ENCODE data around the gene MBP. TPM values are rescaled to one million over a fixed set of nuclear protein-coding genes. Genes with fewer than 3 reads are reported as not detected.

Gene MBP
- total and polyA plus RNA-seq, 10 of the 15 experiments (the other 5 are each of a cell fraction or from before 2014, with no cell fraction given): 12.2 to 67.8 (median 42.1) TPM

DNA sequence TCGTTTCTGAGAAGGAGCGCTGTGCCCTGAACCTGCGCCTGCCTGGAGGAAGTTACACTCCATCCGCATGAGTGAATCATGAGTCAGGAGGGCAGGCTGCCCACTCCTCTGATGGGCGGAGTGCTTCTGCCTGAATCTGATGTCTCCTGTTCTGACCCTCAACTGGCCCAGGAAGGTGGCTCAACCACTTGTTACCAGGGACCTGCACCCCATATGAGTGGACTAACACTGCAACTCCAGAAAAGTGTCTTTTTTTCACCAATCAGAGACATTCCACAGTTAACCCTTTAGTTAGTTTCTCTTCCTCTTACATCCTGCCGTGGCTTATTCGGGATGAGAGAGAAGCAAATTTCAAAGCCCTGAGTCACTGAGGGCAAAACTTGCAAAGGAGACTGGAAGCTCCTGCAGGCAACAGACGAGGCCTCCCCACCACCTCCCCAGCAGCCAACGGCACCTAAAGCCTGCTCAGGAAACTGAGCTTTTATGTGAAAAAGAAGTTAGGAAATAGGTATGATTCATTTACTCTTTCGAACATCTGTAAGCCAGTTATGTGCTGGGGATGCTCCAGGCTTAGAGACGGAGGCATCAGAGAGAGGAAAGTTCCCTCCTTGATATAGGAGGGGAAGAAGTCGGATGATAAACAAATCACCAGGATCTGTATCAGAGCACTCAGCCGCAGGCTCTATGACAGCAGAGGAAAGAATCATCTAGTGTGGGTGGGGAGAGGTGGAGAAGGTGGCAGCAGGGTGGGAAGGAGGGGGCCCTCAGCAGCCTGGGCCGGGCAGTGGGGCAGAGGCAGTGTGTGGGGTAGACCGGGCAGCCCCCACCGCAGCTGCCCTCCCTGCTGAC is 30.9 kb downstream of the MBP start:
- H3K79me2 ChIP-seq (ENCODE audit: control insufficient read depth, insufficient read depth, low read length): peaks cover 61% of the 10 kb centered on the region
- no peaks in the 10 kb centered on the region for H3K27me3 ChIP-seq (replicated peaks in 1 of 2; ENCODE audit: control insufficient read depth in 2 of 2, insufficient read depth in 2 of 2, low read length in 1 of 2)
- WGBS (ENCODE audit: insufficient coverage, insufficient replicate concordance, low lambda C conversion rate, missing lambda C conversion rate): under 1% methylated on average over 13 of the region's 16 CpGs
- intact Hi-C loops (cut with micrococcal nuclease; ENCODE audit: unreplicated experiment) (loop anchor here (1.0 kb wide), 3 partner anchors 23 to 39 kb away; no protein-coding TSS in a partner anchor), in situ Hi-C loops (cut with MboI) (loop anchor here (25.0 kb wide), 1 partner anchor 1889 kb away; the partner anchor contains the start of genes PTGR3 and TSHZ1)
- no peaks in the 10 kb centered on the region for H4K20me1 ChIP-seq (ENCODE audit: control insufficient read depth, insufficient read depth)
- FAIRE-seq: peak; percentile 7
- peak overlapping the region; percentile 99 for H3K4me2 ChIP-seq (ENCODE audit: control insufficient read depth, insufficient read depth)
- POLR2A ChIA-PET: interaction anchor here (1.4 to 2.9 kb wide), 7 partner anchors 13 to 40 kb away, joined by 3 to 45 read pairs (median 16); partner anchors contain the start of gene MBP
- peaks cover 13 to 14% of the 10 kb centered on the region in 2 experiments for H3K36me3 ChIP-seq (ENCODE audit: control insufficient read depth in 2 of 2, insufficient read depth in 2 of 2, low read length in 1 of 2)
- ATAC-seq: peak; percentile 86
- H3K4me1 ChIP-seq (ENCODE audit: control insufficient read depth, insufficient read depth, low read length): peaks cover 80% of the 10 kb centered on the region
- no TSS peak for BruUV-seq (replicated peaks)
- CTCF ChIA-PET: interaction anchor here (0.6 to 3.3 kb wide), 13 partner anchors 13 to 299 kb away, joined by 3 to 18 read pairs (median 5); no protein-coding TSS in a partner anchor
- peak overlapping the region; percentile 84 for H3K9ac ChIP-seq (ENCODE audit: control insufficient read depth, insufficient read depth, low read length)
- SMC1A ChIA-PET (ENCODE audit: uncharacterized antibody, unreplicated experiment): interaction anchor here (0.9 to 3.1 kb wide), 16 partner anchors 14 to 101 kb away, joined by 3 to 57 read pairs (median 6); partner anchors contain the start of gene MBP
- H3K27ac ChIP-seq (ENCODE audit: control insufficient read depth, insufficient read depth): peak overlapping the region; percentile 99
- RAD21 ChIA-PET (ENCODE audit: unreplicated experiment): interaction anchor here (1.0 to 6.0 kb wide), 14 partner anchors 13 to 119 kb away, joined by 3 to 73 read pairs (median 5); partner anchors contain the start of gene MBP
- H3K4me3 ChIP-seq: peak overlapping the region; percentile 56
- peak overlapping the region; percentile 30; the same call in 1 of the 2 replicates for H2AFZ ChIP-seq (ENCODE audit: control insufficient read depth, low read depth, low read length)
- DNase-seq (ENCODE audit: low read depth, low spot score): peak; percentile 61
- no peaks in the 10 kb centered on the region; the same call in 1 of the 3 replicates for H3K9me3 ChIP-seq (replicated peaks; ENCODE audit: control insufficient read depth, insufficient read depth, low read length)
- TF ChIP-seq MLLT1 (IDR thresholded peaks at IDR 0.05) (no peak), IRF4 (IDR thresholded peaks at IDR 0.05; ENCODE audit: low read depth, low read length) (0 out of 2 replicates have a peak, but pooled peaks have one; percentile 37), ZBTB4 (CRISPR knock-in tag; IDR thresholded peaks at IDR 0.05) (no peak), E2F8 (IDR thresholded peaks at IDR 0.05; ENCODE audit: low read depth, partially characterized antibody) (no peak), MEF2B (IDR thresholded peaks at IDR 0.05; ENCODE audit: partially characterized antibody, poor library complexity, severe bottlenecking) (no peak), BCL11A (IDR thresholded peaks at IDR 0.05; ENCODE audit: low read depth, low read length) (no peak), ZNF207 (IDR thresholded peaks at IDR 0.05; ENCODE audit: borderline replicate concordance) (no peak), EGR1 (IDR thresholded peaks at IDR 0.05; ENCODE audit: borderline replicate concordance in 1 of 2, low read depth in 2 of 2, low read length in 2 of 2) (0 out of 3 replicates have a peak, but pooled peaks of 1 of the 2 experiments have one; percentile 18)
- TF ChIP-seq, protein P1, sequence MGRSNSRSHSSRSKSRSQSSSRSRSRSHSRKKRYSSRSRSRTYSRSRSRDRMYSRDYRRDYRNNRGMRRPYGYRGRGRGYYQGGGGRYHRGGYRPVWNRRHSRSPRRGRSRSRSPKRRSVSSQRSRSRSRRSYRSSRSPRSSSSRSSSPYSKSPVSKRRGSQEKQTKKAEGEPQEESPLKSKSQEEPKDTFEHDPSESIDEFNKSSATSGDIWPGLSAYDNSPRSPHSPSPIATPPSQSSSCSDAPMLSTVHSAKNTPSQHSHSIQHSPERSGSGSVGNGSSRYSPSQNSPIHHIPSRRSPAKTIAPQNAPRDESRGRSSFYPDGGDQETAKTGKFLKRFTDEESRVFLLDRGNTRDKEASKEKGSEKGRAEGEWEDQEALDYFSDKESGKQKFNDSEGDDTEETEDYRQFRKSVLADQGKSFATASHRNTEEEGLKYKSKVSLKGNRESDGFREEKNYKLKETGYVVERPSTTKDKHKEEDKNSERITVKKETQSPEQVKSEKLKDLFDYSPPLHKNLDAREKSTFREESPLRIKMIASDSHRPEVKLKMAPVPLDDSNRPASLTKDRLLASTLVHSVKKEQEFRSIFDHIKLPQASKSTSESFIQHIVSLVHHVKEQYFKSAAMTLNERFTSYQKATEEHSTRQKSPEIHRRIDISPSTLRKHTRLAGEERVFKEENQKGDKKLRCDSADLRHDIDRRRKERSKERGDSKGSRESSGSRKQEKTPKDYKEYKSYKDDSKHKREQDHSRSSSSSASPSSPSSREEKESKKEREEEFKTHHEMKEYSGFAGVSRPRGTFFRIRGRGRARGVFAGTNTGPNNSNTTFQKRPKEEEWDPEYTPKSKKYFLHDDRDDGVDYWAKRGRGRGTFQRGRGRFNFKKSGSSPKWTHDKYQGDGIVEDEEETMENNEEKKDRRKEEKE (IDR thresholded peaks at IDR 0.05): no peak

Measured in GM12878 (cell line).